Vagina (tissue), 2 donors: ENCODE data around the gene SLC5A1. TPM values are rescaled to one million over a fixed set of nuclear protein-coding genes. Genes with fewer than 3 reads are reported as not detected.

ENCODE experiments used
- DNase-seq, 2 donors: peaks; one replicate each; pipeline ENCODE4 v3.0.0-alpha.2; 2017; ENCODE audit errors: extremely low spot score in 2 of 2
- H3K27ac ChIP-seq: fragments of 200-600 bp; sonication (generic); one replicate; pipeline ENCODE4 v1.5.1; 2019
- H3K27me3 ChIP-seq: fragments of 200-600 bp; sonication (generic); one replicate; pipeline ENCODE4 v1.5.1; 2019
- H3K36me3 ChIP-seq, 2 donors: fragments of 200-600 bp; sonication (generic); one replicate each; pipeline ENCODE4 v1.5.1; 2017 to 2019
- H3K4me1 ChIP-seq: fragments of 200-600 bp; sonication (generic); one replicate; pipeline ENCODE4 v1.5.1; 2019
- H3K4me3 ChIP-seq, 2 donors: fragments of 200-600 bp; sonication (generic); 1 replicate in 1 of 2; 2 replicates in 1 of 2; pipeline ENCODE4 v1.5.1; 2016 to 2019
- H3K9me3 ChIP-seq: fragments of 200-600 bp; sonication (generic); one replicate; pipeline ENCODE4 v1.5.1; 2019
- POLR2A ChIP-seq, 2 donors: fragments of 450-650 bp; IDR thresholded peaks; one replicate each; pipeline ENCODE4 v1.6.1; 2017; ENCODE audit warnings: antibody characterized with exemption in 2 of 2, mild to moderate bottlenecking in 2 of 2, moderate library complexity in 2 of 2
- POLR2AphosphoS5 ChIP-seq, 2 donors: sonication (generic); formaldehyde crosslinking; IDR thresholded peaks; one replicate each; pipeline ENCODE4 v1.9.0; 2017; ENCODE audit warnings: antibody characterized with exemption in 2 of 2, mild to moderate bottlenecking in 2 of 2, low read depth in 1 of 2; ENCODE audit not compliant: insufficient read depth in 1 of 2
- intact Hi-C: fragments of 100-400 bp; cut with DNase I; formaldehyde crosslinking; loops from one replicate; pipeline ENCODE4 v1.15.1; 2023
- total RNA-seq: library from RNA; depleted of rRNA; stranded (reverse); fragments of >200 nt; gene quantifications from one replicate; pipeline ENCODE4 v1.2.3, GENCODE V29; 2016
- TF ChIP-seq, protein P1 (sequence below), 3 experiments: fragments of 450-650 bp in 2 of 3; fragments of 200-600 bp in 1 of 3; sonication (generic) in 1 of 3; IDR thresholded peaks; one replicate each; pipeline ENCODE4 v1.5.1; 2017 to 2019; ENCODE audit warnings: antibody characterized with exemption in 3 of 3, mild to moderate bottlenecking in 2 of 3, moderate library complexity in 2 of 3

The SLC5A1 gene
- total RNA-seq, 1 donor from 2014 or later: 5.6 TPM

DNA sequence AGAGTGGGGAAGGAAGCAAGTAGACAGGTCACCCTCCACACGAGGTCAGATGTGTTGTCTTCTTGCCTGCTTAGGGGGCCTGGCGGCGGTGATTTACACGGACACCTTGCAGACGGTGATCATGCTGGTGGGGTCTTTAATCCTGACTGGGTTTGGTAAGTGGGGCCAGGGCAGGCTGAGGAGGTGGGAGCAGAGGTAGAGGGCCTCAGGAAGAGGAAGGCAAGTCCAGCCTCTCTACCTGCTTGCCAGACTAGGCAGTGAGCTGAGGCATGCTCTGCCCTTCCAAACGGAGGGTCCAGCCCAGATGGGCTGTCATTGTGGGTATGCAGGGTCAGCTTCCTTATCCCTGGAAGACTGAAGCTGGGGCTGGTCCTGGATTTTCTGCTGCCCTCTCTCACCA lies 39.9 kb downstream of the SLC5A1 start:
- TF ChIP-seq POLR2AphosphoS5 (IDR thresholded peaks at IDR 0.05; ENCODE audit: insufficient read depth in 1 of 2, low read depth in 1 of 2) (no peak), POLR2A (IDR thresholded peaks at IDR 0.05) (no peak)
- TF ChIP-seq, protein P1, sequence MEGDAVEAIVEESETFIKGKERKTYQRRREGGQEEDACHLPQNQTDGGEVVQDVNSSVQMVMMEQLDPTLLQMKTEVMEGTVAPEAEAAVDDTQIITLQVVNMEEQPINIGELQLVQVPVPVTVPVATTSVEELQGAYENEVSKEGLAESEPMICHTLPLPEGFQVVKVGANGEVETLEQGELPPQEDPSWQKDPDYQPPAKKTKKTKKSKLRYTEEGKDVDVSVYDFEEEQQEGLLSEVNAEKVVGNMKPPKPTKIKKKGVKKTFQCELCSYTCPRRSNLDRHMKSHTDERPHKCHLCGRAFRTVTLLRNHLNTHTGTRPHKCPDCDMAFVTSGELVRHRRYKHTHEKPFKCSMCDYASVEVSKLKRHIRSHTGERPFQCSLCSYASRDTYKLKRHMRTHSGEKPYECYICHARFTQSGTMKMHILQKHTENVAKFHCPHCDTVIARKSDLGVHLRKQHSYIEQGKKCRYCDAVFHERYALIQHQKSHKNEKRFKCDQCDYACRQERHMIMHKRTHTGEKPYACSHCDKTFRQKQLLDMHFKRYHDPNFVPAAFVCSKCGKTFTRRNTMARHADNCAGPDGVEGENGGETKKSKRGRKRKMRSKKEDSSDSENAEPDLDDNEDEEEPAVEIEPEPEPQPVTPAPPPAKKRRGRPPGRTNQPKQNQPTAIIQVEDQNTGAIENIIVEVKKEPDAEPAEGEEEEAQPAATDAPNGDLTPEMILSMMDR (IDR thresholded peaks at IDR 0.05): no peak
- H3K4me1 ChIP-seq: no peaks in the 10 kb centered on the region
- H3K9me3 ChIP-seq: no peaks in the 10 kb centered on the region
- intact Hi-C loops: no loop called here
- no peak overlapping the region for H3K4me3 ChIP-seq
- peak in 1 of 2 donors; percentile 56 for DNase-seq
- no peaks in the 10 kb centered on the region for H3K36me3 ChIP-seq
- H3K27ac ChIP-seq: no peak overlapping the region
- no peaks in the 10 kb centered on the region for H3K27me3 ChIP-seq

DNA sequence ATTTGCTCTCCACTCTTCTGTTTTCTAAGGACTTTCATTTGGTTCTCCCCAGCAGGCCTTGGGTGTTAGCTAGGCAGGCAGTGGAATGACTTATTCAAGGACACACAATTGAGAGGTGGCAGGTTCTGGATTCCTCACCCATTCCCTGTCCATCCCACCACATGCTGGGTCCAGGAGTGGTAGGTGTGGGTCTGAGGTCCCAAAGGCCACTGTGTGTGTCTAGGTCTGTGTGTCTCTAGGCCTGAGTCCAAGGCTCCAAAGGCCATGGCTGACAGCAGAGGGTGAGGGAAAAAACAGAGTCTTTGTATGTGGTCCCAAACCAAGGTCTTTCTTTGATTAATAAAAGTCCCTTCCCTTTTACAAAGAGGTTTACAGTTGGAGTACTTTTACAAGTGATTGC lies 40.8 kb downstream of the SLC5A1 start:
- Histone ChIP-seq H3K27ac (no peak overlapping the region), H3K27me3 (no peaks in the 10 kb centered on the region), H3K4me1 (no peaks in the 10 kb centered on the region), H3K4me3 (no peak overlapping the region), H3K36me3 (no peaks in the 10 kb centered on the region), H3K9me3 (no peaks in the 10 kb centered on the region)
- no peak for TF ChIP-seq POLR2AphosphoS5 (IDR thresholded peaks at IDR 0.05; ENCODE audit: insufficient read depth in 1 of 2, low read depth in 1 of 2)
- TF ChIP-seq POLR2A (IDR thresholded peaks at IDR 0.05): no peak
- TF ChIP-seq, protein P1 (IDR thresholded peaks at IDR 0.05): no peak
- intact Hi-C loops: no loop called here
- DNase-seq: peak in 1 of 2 donors; percentile 52

DNA sequence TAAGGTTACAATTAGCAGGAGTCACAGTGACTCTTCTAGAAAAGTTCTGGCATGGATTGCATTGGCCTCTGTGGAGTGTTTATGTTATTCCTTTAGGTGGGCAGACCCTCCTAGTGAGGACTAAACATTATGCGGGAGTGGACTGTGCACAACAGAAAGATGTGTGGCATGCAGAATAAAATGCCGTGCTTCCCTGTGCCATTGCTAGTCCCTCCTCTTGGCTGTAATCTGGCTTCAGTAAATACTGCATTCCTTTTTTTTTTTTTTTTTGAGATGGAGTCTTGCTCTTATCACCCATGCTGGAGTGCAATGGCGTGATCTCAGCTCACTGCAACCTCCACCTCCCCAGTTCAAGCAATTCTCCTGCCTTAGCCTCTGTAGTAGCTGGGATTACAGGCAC lies 45.0 kb downstream of the SLC5A1 start:
- Histone ChIP-seq H3K4me1 (no peaks in the 10 kb centered on the region), H3K27me3 (no peaks in the 10 kb centered on the region), H3K9me3 (no peaks in the 10 kb centered on the region), H3K27ac (no peak overlapping the region), H3K36me3 (no peaks in the 10 kb centered on the region), H3K4me3 (no peak overlapping the region)
- intact Hi-C loops: no loop called here
- TF ChIP-seq POLR2AphosphoS5 (IDR thresholded peaks at IDR 0.05; ENCODE audit: insufficient read depth in 1 of 2, low read depth in 1 of 2): no peak
- TF ChIP-seq, protein P1 (IDR thresholded peaks at IDR 0.05): no peak
- no peak for TF ChIP-seq POLR2A (IDR thresholded peaks at IDR 0.05)
- peak in 1 of 2 donors; percentile 11 for DNase-seq

DNA sequence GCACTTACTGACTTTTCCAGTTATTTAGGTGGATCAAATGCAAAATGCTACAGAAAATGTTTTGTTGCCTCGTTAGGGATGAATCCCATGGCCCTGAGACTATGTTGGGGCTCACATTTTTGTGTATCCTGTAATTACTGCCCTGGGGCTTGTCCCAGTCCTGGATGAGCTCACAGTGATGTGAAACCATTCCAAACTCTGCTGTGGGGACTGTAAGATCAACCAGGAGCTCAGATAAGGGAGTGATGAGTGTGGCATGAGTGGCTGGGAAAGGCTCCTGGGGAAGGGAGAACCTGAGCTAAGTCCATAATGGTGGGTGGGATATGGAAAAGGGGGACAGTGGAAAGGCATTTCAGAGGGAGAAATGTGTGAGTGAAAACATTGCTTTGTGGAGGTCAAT lies 54.0 kb downstream of the SLC5A1 start:
- intact Hi-C loops: no loop called here
- Histone ChIP-seq H3K4me3 (no peak overlapping the region), H3K36me3 (no peaks in the 10 kb centered on the region), H3K27ac (no peak overlapping the region), H3K9me3 (no peaks in the 10 kb centered on the region), H3K27me3 (no peaks in the 10 kb centered on the region), H3K4me1 (no peaks in the 10 kb centered on the region)
- DNase-seq: no peak
- TF ChIP-seq POLR2AphosphoS5 (IDR thresholded peaks at IDR 0.05; ENCODE audit: insufficient read depth in 1 of 2, low read depth in 1 of 2) (no peak), POLR2A (IDR thresholded peaks at IDR 0.05) (no peak)
- TF ChIP-seq, protein P1 (IDR thresholded peaks at IDR 0.05): no peak

DNA sequence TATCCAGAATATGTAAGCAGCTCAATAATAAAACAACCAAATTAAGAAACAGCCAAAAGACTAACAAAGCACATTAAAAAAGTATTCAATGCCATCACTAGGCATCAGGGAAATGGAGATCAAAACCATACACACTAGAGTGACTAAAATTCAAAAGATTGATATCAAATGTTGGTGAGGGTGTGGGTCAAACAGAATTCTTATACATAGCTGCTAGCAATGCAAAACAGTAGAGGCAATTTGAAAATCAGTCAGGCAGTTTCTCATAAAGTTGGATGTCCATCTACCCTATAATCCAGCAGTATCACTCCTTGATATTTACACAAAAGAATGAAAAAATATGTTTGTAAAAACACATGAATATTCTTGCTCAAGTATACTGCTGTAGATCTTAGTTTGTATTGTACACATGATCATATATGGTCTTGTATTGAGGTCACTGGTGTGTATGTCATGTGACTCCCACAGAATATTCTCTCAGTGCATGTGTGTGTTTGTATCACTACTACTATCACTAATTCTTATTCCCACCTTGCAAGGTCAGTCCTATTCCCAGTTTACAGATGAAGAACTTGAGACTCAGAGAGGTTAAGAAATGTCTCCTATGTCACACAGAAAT lies 54.9 kb downstream of the SLC5A1 start:
- DNase-seq: no peak
- no peaks in the 10 kb centered on the region for H3K27me3 ChIP-seq
- H3K9me3 ChIP-seq: no peaks in the 10 kb centered on the region
- H3K27ac ChIP-seq: no peak overlapping the region
- H3K4me3 ChIP-seq: no peak overlapping the region
- intact Hi-C loops: no loop called here
- no peaks in the 10 kb centered on the region for H3K36me3 ChIP-seq
- H3K4me1 ChIP-seq: no peaks in the 10 kb centered on the region
- TF ChIP-seq POLR2AphosphoS5 (IDR thresholded peaks at IDR 0.05; ENCODE audit: insufficient read depth in 1 of 2, low read depth in 1 of 2) (no peak), POLR2A (IDR thresholded peaks at IDR 0.05) (no peak)
- TF ChIP-seq, protein P1 (IDR thresholded peaks at IDR 0.05): no peak
